HG03108 (cell line): ENCODE data around the gene USH1C.

Source experiments
- ATAC-seq: cut with Tn5 transposase; IDR thresholded peaks from one replicate; pipeline ENCODE4 v1.9.1; 2021; ENCODE audit warnings: moderate library complexity; ENCODE audit not compliant: unreplicated experiment

USH1C gene

DNA sequence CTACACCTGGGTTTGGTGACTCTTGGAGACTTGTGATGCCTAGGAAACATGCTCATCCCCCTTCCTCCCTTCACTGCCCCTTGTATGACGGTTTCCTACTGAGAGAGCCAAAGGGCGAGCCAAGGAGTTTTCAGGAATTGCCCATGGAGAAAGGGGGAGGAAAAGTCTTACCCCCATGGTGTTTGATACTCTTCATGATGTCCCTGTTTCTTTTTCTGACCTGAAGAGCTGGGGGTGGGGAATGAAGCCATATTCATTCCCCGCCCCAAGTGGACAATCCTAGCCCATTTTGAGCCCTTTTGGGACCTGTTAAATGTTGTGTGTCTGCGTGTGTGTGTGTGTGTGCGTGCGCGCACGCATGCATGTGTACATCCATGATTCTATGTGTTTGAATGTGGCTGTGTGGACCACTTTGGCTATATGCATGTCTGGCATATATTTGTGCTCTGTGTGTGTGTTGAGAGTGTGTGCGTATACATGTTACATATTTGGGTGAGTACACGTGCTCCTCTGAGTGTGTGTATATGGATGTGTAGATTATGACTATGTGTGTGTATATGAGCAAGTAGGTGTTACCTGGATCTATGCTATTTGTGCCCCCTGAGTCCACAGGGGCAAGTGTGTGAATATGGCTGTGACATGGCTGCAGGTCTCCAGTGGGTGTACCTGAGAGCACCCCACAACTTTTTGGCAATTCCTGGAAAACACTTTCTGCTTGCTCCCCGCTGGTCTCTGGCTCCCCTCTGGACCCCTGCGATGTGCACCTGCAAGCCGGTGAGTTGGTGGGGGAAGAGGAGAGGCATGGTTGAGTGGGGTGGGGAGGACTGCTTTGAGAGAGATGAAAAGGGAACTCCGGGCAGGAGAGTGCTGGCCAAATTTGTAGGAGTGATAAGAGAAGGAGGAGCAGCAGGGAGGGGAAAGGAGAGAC is 27.5 kb upstream of the USH1C start:
- ATAC-seq: no peak

DNA sequence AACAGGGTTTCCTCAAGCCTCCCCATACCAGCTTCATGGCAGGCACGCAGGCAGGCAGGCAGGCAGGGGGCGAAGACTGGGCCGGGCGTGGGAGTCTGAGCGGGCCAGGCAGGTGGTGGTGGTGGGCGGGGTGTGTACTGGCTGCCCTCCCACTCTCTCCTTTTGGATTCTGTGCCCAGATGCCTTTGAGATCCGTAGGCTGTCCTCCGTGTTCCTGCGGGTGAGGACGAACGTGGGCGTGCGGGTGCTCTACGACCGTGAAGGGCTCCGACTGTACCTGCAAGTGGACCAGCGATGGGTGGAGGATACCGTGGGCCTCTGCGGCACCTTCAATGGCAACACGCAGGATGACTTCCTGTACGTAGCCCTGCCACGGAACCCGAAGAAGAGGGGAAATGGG is 25.8 kb upstream of the USH1C start:
- no peak for ATAC-seq

DNA sequence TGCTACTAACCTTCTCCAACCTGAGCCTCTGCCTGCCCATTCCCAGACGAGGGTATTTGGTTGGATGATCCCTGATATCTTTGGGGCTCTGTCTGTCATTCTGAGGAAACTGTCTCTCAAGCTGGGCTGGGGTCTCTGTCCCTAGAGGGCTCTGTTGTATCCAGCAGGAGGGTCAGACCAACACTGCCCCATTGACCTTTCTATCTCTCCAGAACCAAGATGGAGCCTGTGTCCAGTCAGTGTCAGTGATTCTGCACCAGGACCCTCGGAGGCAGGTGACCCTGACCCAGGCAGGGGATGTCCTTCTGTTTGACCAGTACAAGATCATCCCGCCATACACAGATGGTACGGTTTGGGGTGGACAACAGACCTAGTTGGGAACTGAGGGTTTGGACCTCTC is 24.7 kb upstream of the USH1C start:
- ATAC-seq: no peak

DNA sequence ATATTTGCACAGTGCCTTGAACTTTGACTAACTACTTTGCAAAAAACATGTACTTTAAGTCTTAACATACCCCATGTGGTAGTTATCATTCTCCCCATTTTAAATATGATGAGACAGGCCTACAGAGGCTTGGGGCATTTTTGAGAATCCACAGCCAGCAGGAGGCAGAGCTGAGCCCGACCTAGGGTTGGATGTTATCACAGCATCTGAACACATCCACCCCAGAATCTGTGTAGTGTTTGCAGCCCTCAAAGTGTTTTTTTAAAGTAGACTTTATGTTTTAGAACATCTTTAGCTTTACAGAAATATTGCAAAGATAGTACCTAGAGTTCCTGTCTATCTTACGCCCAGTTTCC is 20.4 kb upstream of the USH1C start:
- ATAC-seq: no peak

DNA sequence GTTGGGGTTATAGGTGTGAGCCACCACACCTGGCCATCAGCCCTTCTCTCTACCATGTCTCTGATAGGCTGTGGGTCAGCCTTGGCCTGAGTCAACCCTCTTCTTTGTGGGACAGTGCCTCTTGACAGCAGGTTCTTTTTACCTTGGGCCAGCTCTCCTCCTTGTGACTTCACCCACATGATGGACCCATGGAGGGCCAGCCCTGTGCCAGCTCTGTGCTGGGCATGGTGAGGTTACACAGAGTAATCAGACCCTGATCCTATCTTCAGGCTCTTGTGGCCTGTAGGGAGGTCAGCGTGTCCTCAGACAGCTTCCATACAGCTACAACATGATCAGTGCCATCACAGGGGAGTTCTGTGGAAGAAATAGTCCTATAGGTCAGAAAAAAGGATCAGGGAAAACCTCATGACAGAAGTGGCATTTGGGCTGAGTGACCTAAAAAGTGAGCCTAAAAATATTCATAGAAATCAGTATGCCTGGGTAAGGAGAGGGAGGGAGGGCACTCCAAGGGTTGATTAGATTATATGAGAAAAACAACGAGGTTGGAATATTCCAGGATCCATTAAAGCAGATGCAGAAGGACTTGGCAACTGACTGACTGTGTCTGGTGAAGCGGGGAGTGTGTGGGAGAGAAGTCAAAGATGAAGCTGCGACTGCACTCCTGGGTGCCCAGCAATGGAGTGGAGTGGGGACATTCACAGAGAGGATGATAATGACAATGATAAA is 19.9 kb upstream of the USH1C start:
- no peak for ATAC-seq

DNA sequence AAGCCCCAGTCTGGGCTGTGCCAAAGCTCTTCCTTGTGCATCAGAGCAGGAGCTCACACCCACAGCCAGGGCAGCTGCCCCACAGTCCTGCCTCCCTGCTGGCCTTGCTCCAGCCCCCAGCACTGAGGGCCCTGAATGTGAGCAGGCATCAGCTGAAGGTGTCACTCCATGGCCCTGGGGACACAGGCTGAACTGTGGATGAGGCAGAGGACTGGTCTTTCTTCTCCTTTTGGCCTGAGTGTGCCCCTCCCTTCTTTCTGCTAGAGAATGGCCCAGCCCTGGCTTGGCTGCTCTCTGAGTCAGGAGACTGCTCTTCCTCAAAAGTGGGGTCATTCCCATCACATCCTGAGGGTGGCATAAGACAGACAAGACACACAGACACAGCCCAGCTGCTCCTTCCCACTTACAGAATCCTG is 19.0 kb upstream of the USH1C start:
- no peak for ATAC-seq

DNA sequence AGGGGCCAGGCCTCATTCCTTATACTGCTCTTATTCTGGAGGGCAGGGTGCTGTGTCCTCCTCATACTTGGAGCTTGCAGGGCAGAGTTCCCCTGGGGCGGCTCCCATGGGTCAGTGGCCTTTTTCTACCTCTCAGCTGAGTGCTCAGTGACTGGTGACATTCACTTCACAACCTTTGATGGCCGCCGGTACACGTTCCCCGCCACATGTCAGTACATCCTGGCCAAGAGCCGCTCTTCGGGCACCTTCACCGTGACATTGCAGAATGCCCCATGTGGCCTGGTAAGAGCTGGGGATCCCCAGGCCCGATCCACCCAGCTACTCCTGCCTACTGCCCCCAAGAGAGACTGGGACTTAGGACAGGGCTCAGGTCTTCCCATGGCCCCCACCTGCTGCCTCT is 17.3 kb upstream of the USH1C start:
- ATAC-seq: no peak

DNA sequence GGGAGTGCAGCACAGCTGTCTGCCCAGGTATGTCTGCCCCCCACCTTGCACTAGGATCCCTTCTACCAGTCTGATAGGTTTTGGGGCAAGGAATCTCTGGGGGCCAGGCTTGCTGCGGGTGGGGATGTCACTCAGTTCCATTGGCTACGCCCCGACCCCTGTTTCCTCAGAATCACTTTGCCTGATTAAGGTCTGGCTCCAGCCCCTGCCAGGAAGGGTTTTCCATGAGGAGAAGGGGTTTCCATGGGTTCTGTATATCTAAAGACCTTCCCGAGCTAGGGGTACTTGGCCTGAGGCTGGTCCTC is 16.8 kb upstream of the USH1C start:
- ATAC-seq: no peak

DNA sequence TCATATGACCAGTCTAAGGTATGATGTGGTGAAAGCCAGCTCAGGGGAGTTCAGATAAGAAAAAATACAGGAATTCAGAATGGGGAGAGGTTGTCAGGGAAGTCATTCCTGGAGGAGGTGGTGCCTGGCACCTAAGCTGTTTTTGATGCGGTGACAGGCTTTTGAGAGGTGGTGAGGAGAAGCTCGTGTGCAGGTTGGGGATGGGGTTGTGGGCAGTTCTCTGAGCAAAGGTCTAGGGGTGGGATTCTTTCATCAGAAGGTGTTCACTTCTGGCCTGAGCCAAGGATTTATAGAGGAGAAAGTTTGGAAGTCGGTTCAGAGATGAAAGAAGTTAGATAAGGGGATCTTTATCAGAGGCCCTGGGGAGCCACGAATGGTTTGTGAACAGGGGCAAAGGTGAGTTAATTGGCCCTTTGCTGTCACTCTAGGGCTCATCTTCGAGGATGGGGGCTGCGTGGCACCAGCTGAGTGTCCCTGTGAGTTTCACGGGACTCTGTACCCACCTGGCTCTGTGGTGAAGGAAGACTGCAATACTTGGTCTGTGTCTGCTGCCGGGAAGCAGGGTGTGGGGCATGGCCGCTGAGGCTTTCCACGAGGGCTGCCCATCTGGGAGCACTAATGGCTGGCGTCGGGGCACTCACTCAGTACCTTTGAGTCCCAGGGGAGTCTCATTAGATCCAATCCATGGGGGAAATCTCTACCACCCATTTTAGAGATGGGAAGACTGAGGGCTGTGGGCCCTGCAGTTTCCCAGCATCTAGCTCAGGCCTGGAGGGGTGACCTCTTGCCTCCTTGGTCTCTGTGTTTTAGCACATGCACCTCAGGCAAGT is 16.3 kb upstream of the USH1C start:
- ATAC-seq: no peak

DNA sequence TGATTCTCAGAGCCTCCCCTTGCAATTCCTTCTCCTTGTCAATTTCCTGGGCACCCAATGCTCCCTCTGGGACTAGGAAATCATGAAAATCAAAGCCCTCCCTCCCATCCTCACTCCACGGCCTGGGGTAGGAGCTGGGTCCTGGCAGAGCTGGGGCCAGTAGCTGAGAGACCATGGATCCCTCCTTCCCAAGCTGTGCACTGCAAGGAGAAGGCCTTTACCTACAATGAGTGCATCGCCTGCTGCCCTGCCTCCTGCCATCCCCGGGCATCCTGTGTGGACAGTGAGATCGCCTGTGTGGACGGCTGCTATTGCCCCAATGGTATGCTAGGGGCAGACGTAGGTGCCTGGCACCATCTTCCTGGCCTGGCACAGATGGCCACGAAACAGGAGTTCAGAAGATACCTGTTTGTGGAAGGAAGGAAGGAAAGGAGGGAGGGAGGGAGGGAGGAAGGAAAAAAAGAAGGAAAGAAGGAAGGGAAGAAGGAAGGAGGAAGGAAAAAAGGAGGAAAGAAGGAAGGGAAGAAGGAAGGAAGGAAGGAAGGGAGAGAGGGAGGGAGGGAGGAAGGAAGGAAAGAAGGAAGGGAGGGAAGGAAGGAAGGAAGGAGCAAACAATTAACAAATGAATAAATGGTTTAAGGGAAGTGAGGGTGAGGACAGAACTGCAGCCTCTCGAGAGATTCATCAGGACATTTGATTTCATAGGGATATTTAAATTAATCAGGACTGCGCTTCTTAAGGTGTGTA is 15.3 kb upstream of the USH1C start:
- ATAC-seq: no peak

DNA sequence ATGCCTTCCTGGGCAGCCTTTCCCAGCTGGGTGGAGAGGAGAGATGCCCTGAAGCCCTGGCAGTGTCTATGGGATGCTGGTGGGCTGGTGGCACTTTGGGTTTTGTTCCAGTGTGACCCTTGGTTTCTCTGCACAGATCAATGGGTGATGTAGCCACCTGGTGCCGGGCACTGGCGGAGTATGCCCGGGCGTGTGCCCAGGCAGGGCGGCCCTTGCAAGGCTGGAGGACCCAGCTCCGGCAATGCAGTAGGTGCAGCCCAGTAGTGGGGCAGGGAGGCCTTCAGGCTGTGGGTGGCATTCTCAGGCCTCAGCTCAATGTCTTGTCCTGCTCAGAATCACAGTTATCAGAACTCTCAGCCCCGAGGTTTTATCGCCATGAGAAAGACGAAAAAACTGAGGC is 14.7 kb upstream of the USH1C start:
- ATAC-seq: no peak

DNA sequence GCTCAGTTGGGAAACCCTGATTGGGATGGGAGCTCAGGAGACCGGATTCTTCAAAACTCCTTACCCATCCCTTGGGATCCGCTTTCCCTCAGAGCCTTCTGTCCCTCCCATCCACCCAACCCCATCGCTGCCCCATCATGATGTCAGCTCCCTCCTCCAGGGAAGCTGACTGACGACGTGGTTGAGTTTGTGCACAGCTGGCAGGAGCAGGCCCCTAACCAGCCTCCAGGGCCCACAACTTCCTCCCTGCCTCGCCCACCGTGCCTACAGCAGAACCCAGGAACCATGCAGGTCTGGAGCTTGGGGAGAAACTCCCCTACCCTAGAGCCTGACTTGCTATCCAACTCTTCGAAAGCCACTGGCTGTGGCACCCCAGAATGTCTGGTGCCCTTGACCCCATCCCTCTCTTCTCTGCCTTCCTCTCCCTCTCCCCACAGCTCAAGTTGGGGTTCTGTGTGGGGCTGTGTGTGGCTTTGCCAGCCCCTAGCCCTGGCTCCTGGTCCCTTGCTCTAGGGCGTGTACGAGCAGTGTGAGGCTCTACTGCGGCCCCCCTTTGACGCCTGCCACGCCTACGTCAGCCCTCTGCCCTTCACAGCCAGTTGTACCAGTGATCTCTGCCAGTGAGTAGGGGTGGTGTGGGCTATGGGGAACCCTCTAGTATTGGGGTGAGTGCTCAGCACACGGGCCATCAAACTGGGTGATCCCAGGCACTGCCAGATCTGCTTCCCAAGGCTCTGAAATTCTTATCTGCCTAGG is 14.0 kb upstream of the USH1C start:
- ATAC-seq: no peak

DNA sequence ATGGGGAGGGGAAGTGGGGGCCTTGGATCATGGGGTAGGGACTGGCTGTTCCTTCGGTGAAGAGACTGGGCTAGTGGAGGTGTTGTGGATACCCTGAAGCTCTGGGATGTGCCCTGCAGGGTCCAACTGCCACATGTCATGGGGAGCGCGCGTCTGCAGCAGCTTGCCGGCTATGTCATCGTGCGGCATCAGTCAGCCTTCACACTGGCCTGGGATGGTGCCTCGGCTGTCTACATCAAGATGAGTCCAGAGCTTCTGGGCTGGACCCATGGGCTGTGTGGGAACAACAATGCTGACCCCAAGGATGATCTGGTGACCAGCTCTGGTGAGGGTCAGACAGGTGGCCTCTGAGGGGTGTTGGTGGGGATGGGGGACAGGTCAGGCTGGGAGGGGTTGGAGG is 12.8 kb upstream of the USH1C start:
- ATAC-seq: no peak

DNA sequence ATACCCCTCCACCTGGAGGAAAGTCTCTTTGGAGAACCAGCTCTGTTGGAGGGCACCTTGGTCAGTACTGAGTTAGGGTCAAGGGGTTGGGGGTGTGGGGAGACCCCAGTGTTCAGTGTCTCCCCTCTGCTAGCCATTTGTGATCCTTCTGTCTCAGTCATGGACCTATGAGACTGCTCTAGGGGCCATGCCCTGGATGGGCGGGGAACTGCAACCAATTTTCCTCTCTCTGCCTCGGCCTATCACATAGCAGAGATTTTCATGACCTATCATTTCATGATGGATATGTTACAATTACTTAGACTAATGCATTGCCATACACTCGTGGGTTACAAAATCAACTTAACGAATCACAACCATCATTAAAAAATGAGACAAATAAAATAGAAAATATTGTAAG is 10.3 kb upstream of the USH1C start:
- no peak for ATAC-seq

DNA sequence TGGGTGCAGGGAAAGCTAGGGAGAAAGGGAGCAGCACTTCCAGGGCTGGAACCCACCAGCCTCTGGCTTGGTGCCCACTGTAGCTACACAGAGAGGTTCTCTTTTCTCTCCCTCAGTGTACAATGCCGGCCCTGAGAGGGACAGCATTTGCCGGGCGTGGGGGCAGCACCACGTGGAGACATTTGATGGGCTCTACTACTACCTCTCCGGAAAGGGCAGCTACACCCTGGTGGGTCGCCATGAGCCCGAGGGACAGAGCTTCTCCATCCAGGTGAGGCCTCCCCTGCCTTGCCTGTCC is 9.0 kb upstream of the USH1C start:
- ATAC-seq: no peak

DNA sequence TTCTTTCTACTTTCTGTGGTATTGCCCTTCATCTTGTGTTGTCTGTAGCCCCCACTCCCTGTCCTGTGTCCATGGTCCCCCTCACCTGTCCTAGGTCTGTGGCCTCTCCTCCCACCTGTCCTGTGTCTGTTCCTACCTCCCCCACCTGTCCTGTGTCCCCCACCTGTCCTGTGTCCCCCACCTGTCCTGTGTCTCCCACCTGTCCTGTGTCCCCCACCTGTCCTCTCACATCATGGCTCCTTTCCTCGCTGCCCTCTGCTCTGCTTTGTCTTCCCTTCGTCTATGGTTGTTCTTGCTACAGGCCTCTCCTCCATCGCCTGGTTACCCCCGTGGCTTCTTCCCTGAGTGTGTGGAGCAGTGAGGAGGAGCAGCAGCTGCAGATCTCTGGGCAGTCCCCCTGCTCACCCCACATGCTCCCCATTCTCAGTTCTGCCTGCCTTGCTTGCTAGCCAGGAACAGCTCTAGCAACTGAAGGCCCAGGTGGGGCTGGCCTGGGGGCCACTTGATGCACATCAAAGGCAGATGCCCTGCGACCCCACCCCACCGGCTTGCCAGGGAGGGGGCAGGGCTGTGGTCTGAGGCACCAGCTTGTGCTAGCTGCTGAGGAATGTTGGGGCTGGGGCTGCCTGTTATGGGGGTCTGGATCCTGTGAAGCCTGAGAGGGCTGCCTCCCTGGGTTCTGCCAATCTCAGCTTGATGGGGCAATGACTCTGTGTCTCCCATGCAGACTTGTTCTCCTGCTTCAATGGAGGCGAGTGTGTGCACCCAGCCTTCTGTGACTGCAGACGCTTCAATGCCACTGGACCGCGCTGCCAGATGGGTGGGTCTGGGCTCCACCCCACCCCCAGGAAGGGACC is 8.4 kb upstream of the USH1C start:
- ATAC-seq: no peak

DNA sequence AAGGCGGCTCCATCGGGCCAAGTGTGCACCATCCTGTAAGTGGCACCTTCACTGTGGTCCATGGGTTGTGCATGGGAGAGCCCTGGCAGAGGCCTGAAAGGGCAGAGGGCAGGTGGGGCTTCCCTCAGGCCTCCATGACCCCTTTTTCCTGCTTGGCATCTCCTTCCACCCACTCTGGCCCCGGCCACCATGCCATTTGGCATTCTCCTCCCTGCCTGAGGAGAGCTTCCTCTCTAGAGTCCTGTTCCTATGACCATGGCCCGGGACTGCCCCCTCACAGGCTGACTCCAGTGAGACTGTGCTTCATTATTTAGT is 7.8 kb upstream of the USH1C start:
- no peak for ATAC-seq

DNA sequence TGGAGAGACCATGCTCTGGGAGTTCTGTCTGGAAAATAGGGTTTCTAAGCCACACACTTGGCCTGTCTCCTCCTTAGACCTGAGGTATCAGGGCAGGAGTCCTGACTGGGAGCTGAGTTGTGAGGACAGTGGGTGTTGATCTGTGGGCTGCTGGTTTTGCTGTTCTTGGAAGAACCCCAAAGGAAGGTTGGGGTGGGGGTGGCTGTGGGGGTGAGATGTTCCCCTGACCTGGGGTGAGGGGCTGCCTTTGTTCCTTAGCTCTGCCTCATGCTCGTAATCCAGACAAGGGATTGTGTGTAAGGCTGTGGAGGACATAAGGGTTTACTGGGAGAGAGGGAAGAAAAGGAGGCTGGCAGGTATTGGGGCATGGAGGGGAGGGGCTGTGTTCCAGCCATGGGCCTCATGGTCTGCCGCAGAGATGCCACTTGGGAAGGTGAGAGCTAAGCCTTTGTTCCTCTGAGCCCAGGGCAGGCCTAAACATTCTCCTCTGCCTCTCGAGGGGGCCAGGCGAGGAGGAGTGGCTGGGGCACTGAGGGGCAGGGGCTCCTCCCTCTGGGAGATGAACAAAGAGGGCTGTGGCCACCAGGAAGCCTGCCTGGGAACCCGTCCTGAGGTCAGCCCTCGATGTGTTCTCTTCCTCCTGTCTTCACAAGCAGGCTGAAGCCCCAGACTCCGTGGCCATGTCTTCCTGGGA is 7.3 kb upstream of the USH1C start:
- ATAC-seq: no peak
